Measurements from ENCODE around the gene PEBP1.
A peak's percentile ranks its signal among the peaks of the same experiment; 100 is the strongest.

The PEBP1 gene

DNA sequence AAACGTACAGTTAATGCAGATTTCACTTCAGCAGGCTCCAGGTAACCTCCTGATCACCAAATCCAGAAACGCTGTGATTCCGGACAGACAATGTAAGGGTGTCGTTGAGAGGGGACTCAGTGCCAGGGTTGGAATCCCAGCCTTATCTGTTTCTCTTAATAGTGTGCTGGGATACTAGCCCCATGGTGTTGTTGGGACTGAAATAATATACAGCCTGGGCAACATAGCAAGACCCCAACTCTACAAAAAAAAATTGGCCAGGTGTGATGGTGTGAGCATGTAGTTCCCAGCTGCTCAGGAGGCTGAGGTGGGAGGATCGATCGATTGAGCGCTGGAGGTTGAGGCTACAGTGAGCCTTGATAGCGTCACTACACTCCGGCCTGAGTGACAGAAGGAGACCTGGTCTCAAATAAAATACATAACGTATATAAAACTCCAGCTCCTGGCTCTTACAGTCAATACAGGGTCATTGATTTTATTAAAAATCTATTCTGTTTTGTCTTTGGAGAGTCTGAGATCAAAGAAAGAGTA is 1.3 kb downstream of the PEBP1 start:
- Histone ChIP-seq H3K4me3 (ENCODE audit: low read length) (peak overlapping the region; percentile 77), H3K27me3 (replicated peaks; ENCODE audit: insufficient read depth, low read length) (no peaks in the 10 kb centered on the region), H3K4me2 (ENCODE audit: low read depth, low read length) (peak overlapping the region; percentile 52; the same call in 1 of the 2 replicates), H3K27ac (ENCODE audit: low read length) (no peak overlapping the region), H3K79me2 (ENCODE audit: low read length) (peaks cover 17% of the 10 kb centered on the region), H2AFZ (ENCODE audit: low read length) (no peak overlapping the region), H3F3A (ENCODE audit: insufficient read depth, low read length) (no peaks in the 10 kb centered on the region), H3K9me2 (replicated peaks; ENCODE audit: insufficient read depth, low read length) (no peaks in the 10 kb centered on the region), H3K36me3 (replicated peaks; ENCODE audit: insufficient read depth, low read length) (no peaks in the 10 kb centered on the region), H3K4me1 (ENCODE audit: low read length) (no peaks in the 10 kb centered on the region), H3K9ac (ENCODE audit: low read length) (peak overlapping the region; percentile 78; the same call in 1 of the 2 replicates), H3K9me3 (replicated peaks; ENCODE audit: insufficient read depth, low read length) (no peaks in the 10 kb centered on the region), H4K20me1 (ENCODE audit: insufficient read depth, low read length) (no peaks in the 10 kb centered on the region)
- DNase-seq, result no peak
- TF ChIP-seq EZH2 (optimal IDR thresholded peaks at IDR 0.05; ENCODE audit: low read depth, low read length) (no peak), EZH2phosphoT487 (IDR thresholded peaks at IDR 0.05; ENCODE audit: low read length) (no peak)
- TF ChIP-seq, protein P1, sequence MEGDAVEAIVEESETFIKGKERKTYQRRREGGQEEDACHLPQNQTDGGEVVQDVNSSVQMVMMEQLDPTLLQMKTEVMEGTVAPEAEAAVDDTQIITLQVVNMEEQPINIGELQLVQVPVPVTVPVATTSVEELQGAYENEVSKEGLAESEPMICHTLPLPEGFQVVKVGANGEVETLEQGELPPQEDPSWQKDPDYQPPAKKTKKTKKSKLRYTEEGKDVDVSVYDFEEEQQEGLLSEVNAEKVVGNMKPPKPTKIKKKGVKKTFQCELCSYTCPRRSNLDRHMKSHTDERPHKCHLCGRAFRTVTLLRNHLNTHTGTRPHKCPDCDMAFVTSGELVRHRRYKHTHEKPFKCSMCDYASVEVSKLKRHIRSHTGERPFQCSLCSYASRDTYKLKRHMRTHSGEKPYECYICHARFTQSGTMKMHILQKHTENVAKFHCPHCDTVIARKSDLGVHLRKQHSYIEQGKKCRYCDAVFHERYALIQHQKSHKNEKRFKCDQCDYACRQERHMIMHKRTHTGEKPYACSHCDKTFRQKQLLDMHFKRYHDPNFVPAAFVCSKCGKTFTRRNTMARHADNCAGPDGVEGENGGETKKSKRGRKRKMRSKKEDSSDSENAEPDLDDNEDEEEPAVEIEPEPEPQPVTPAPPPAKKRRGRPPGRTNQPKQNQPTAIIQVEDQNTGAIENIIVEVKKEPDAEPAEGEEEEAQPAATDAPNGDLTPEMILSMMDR (IDR thresholded peaks at IDR 0.05; ENCODE audit: low read length), result no peak

DNA sequence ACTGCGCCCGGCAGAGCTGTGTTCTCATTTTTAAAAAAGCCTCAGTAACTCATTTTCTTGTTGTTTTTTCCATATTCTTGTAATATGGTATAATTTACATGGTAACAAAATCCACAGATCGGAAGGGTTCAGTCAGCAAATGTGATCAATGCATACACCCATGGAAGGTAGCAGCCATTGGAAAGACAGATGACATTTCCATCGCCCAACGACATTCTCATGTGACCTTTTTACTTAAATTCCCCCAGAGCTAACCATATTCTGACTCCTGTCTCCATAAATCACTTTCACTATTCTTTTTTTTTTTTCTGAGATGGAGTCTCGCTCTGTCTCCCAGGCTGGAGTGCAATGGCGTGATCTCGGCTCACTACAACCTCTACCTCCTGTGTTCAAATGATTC is 4.9 kb downstream of the PEBP1 start:
- H3K36me3 ChIP-seq (replicated peaks; ENCODE audit: insufficient read depth, low read length), result no peaks in the 10 kb centered on the region
- H3F3A ChIP-seq (ENCODE audit: insufficient read depth, low read length), result no peaks in the 10 kb centered on the region
- no peak for TF ChIP-seq EZH2phosphoT487 (IDR thresholded peaks at IDR 0.05; ENCODE audit: low read length)
- TF ChIP-seq, protein P1 (IDR thresholded peaks at IDR 0.05; ENCODE audit: low read length), result no peak
- TF ChIP-seq EZH2 (optimal IDR thresholded peaks at IDR 0.05; ENCODE audit: low read depth, low read length), result no peak
- H2AFZ ChIP-seq (ENCODE audit: low read length), result no peak overlapping the region
- no peak overlapping the region for H3K27ac ChIP-seq (ENCODE audit: low read length)
- H3K4me3 ChIP-seq (ENCODE audit: low read length), result no peak overlapping the region
- no peaks in the 10 kb centered on the region for H3K4me1 ChIP-seq (ENCODE audit: low read length)
- no peak overlapping the region for H3K4me2 ChIP-seq (ENCODE audit: low read depth, low read length)
- H3K79me2 ChIP-seq (ENCODE audit: low read length), result peaks cover 17% of the 10 kb centered on the region
- H3K27me3 ChIP-seq (replicated peaks; ENCODE audit: insufficient read depth, low read length), result no peaks in the 10 kb centered on the region
- no peaks in the 10 kb centered on the region for H3K9me2 ChIP-seq (replicated peaks; ENCODE audit: insufficient read depth, low read length)
- H4K20me1 ChIP-seq (ENCODE audit: insufficient read depth, low read length), result no peaks in the 10 kb centered on the region
- no peak for DNase-seq
- no peaks in the 10 kb centered on the region for H3K9me3 ChIP-seq (replicated peaks; ENCODE audit: insufficient read depth, low read length)
- H3K9ac ChIP-seq (ENCODE audit: low read length), result no peak overlapping the region

DNA sequence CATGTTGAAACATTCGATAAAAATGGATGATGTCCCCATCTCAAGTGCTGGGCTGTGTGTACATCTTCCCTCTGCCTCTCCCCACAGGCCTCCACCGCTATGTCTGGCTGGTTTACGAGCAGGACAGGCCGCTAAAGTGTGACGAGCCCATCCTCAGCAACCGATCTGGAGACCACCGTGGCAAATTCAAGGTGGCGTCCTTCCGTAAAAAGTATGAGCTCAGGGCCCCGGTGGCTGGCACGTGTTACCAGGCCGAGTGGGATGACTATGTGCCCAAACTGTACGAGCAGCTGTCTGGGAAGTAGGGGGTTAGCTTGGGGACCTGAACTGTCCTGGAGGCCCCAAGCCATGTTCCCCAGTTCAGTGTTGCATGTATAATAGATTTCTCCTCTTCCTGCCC is 8.6 kb downstream of the PEBP1 start:
- Histone ChIP-seq H3K9me2 (replicated peaks; ENCODE audit: insufficient read depth, low read length) (no peaks in the 10 kb centered on the region), H3K4me3 (ENCODE audit: low read length) (no peak overlapping the region), H3K9ac (ENCODE audit: low read length) (no peak overlapping the region), H3K27me3 (replicated peaks; ENCODE audit: insufficient read depth, low read length) (no peaks in the 10 kb centered on the region), H3K9me3 (replicated peaks; ENCODE audit: insufficient read depth, low read length) (no peaks in the 10 kb centered on the region), H3K79me2 (ENCODE audit: low read length) (no peaks in the 10 kb centered on the region), H3K27ac (ENCODE audit: low read length) (no peak overlapping the region), H2AFZ (ENCODE audit: low read length) (no peak overlapping the region), H3F3A (ENCODE audit: insufficient read depth, low read length) (no peaks in the 10 kb centered on the region), H3K4me2 (ENCODE audit: low read depth, low read length) (no peak overlapping the region), H4K20me1 (ENCODE audit: insufficient read depth, low read length) (no peaks in the 10 kb centered on the region), H3K4me1 (ENCODE audit: low read length) (no peaks in the 10 kb centered on the region), H3K36me3 (replicated peaks; ENCODE audit: insufficient read depth, low read length) (no peaks in the 10 kb centered on the region)
- TF ChIP-seq EZH2phosphoT487 (IDR thresholded peaks at IDR 0.05; ENCODE audit: low read length), result no peak
- TF ChIP-seq, protein P1 (IDR thresholded peaks at IDR 0.05; ENCODE audit: low read length), result no peak
- no peak for TF ChIP-seq EZH2 (optimal IDR thresholded peaks at IDR 0.05; ENCODE audit: low read depth, low read length)
- no peak for DNase-seq
